HG03095 (cell line): ENCODE results near the gene HOXD10.

Experiments
- ATAC-seq: cut with Tn5 transposase; IDR thresholded peaks from one replicate; pipeline ENCODE4 v1.9.1; 2021; ENCODE audit warnings: moderate library complexity; ENCODE audit not compliant: unreplicated experiment

The HOXD10 gene

GRCh38 chr2:176094349-176094748 lies 22.2 kb upstream of the HOXD10 start:
- ATAC-seq: no peak

GRCh38 chr2:176095421-176095820 lies 21.2 kb upstream of the HOXD10 start:
- no peak for ATAC-seq

- ATAC-seq: no peak
Measured at GRCh38 chr2:176096243-176096985, 20.2 kb upstream of the HOXD10 start.

- ATAC-seq: peak; percentile 70
Measured at GRCh38 chr2:176096986-176097819, 19.4 kb upstream of the HOXD10 start.

- no peak for ATAC-seq
Measured at GRCh38 chr2:176097820-176098365, 18.7 kb upstream of the HOXD10 start.

GRCh38 chr2:176098366-176099158 lies 18.0 kb upstream of the HOXD10 start:
- ATAC-seq: no peak

GRCh38 chr2:176099159-176099727 lies 17.3 kb upstream of the HOXD10 start:
- ATAC-seq: no peak

- ATAC-seq: no peak
Measured at GRCh38 chr2:176099728-176100546, 16.6 kb upstream of the HOXD10 start, which contains the start of gene HOXD12. Gene HOXD12, plus strand, starts transcription at chr2:176099795. Its CDS starts 7 bp downstream, at chr2:176099802.

- no peak for ATAC-seq
Measured at GRCh38 chr2:176100547-176101140, 15.9 kb upstream of the HOXD10 start.

- no peak for ATAC-seq
Measured at GRCh38 chr2:176101216-176101830, 15.3 kb upstream of the HOXD10 start.

- no peak for ATAC-seq
Measured at GRCh38 chr2:176101842-176102241, 14.7 kb upstream of the HOXD10 start.

- ATAC-seq: no peak
Measured at GRCh38 chr2:176102309-176102866, 14.2 kb upstream of the HOXD10 start.

GRCh38 chr2:176103194-176103593 lies 13.4 kb upstream of the HOXD10 start:
- ATAC-seq: no peak

GRCh38 chr2:176103742-176104315 lies 12.7 kb upstream of the HOXD10 start:
- ATAC-seq: no peak

GRCh38 chr2:176104316-176105077 lies 12.1 kb upstream of the HOXD10 start:
- ATAC-seq: no peak

GRCh38 chr2:176105078-176105729 lies 11.4 kb upstream of the HOXD10 start:
- no peak for ATAC-seq
